ENCODE data around the gene KHDC4. TPM values are rescaled to one million over a fixed set of nuclear protein-coding genes. Genes with fewer than 3 reads are reported as not detected.

Gene KHDC4
- total and polyA plus RNA-seq, 2 of the 4 experiments (the other 2 are of a cell fraction): 28.0 to 29.9 TPM

- TF ChIP-seq CTCF (conservative IDR thresholded peaks at IDR 0.05; ENCODE audit: low read depth, low read length) (no peak), FOS (IDR thresholded peaks at IDR 0.05; ENCODE audit: low read depth, low read length) (no peak)
Observed at GRCh38 chr1:155966750-155967149, 32.5 kb upstream of the KHDC4 start (continued).

GRCh38 chr1:155966135-155966534, 31.9 kb upstream of the KHDC4 start:
- POLR2A ChIA-PET (ENCODE audit: unreplicated experiment): no interaction called here
- Histone ChIP-seq H3K14ac (replicated peaks; ENCODE audit: low read depth, low read length) (no peak overlapping the region), H3K79me1 (ENCODE audit: low read depth in 1 of 2, low read length in 2 of 2) (peaks cover 37 to 86% of the 10 kb centered on the region in 2 experiments), H3K36me3 (ENCODE audit: control insufficient read depth, insufficient read depth, low read length) (peaks cover 75% of the 10 kb centered on the region), H3K56ac (ENCODE audit: extremely low read depth, insufficient read depth, low read length) (no peak overlapping the region), H3K18ac (ENCODE audit: low read depth, low read length) (no peak overlapping the region), H4K8ac (ENCODE audit: low read depth in 2 of 2, low read length in 2 of 2) (no peak overlapping the region; a peak in 1 of 4 replicates), H3K27ac (ENCODE audit: insufficient read depth, low read length) (no peak overlapping the region), H3K4ac (ENCODE audit: low read depth, low read length) (no peak overlapping the region), H3K27me3 (ENCODE audit: control insufficient read depth, insufficient read depth, low read length) (no peaks in the 10 kb centered on the region), H2AK5ac (ENCODE audit: low read depth, low read length) (no peak overlapping the region), H2AK9ac (replicated peaks; ENCODE audit: low read depth, low read length, poor library complexity) (no peak overlapping the region), H3K4me1 (ENCODE audit: control insufficient read depth, insufficient read depth, low read length) (peaks cover 47% of the 10 kb centered on the region), H2BK5ac (ENCODE audit: low read depth, low read length, poor library complexity, severe bottlenecking) (no peak overlapping the region), H3K4me3 (ENCODE audit: insufficient read depth, low read depth, low read length) (no peak overlapping the region), H2BK15ac (ENCODE audit: low read depth, low read length) (no peak overlapping the region), H2BK20ac (ENCODE audit: low read depth, low read length) (no peak overlapping the region), H3K23ac (ENCODE audit: low read depth, low read length) (no peak overlapping the region), H2BK120ac (ENCODE audit: low read depth, low read length) (no peak overlapping the region), H4K20me1 (ENCODE audit: insufficient read depth, low read length) (peaks cover 87% of the 10 kb centered on the region), H3K4me2 (ENCODE audit: low read depth, low read length) (no peak overlapping the region), H4K91ac (ENCODE audit: insufficient read depth, low read depth, low read length) (no peak overlapping the region), H4K5ac (ENCODE audit: low read depth, low read length) (no peak overlapping the region), H3K9ac (ENCODE audit: low read depth, low read length) (no peak overlapping the region), H3K9me1 (ENCODE audit: insufficient read depth, low read length) (peaks cover 42% of the 10 kb centered on the region), H3K9me3 (ENCODE audit: control insufficient read depth, insufficient read depth, low read length) (no peaks in the 10 kb centered on the region), H2AFZ (replicated peaks; ENCODE audit: low read length, poor library complexity) (no peak overlapping the region)
- in situ Hi-C loops (cut with MboI; ENCODE audit: low sequenced_read_pairs): no loop called here
- intact Hi-C loops (cut with micrococcal nuclease): no loop called here
- ATAC-seq (ENCODE audit: low read depth) (no peak), DNase-seq (no peak)
- dilution Hi-C loops (cut with HindIII; ENCODE audit: low sequenced_read_pairs, unreplicated experiment): no loop called here
- TF ChIP-seq CEBPB (IDR thresholded peaks at IDR 0.05; ENCODE audit: low read depth, low read length) (no peak), RCOR1 (IDR thresholded peaks at IDR 0.05; ENCODE audit: insufficient replicate concordance, low read length) (no peak), RAD21 (IDR thresholded peaks at IDR 0.05; ENCODE audit: low read length) (peak; percentile 41; the same call in 1 of the 2 replicates), SMC3 (IDR thresholded peaks at IDR 0.05; ENCODE audit: low read depth, low read length) (peak; percentile 17; the same call in 1 of the 2 replicates), CTCF (conservative IDR thresholded peaks at IDR 0.05; ENCODE audit: low read depth, low read length) (peak; percentile 38)
- TF ChIP-seq, protein P1, sequence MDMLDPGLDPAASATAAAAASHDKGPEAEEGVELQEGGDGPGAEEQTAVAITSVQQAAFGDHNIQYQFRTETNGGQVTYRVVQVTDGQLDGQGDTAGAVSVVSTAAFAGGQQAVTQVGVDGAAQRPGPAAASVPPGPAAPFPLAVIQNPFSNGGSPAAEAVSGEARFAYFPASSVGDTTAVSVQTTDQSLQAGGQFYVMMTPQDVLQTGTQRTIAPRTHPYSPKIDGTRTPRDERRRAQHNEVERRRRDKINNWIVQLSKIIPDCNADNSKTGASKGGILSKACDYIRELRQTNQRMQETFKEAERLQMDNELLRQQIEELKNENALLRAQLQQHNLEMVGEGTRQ (IDR thresholded peaks at IDR 0.05; ENCODE audit: low read depth, low read length): no peak
- no TSS peak for BruUV-seq (replicated peaks)
- CTCF ChIA-PET: interaction anchor here (0.6 kb wide), 1 partner anchor 10 kb away, joined by 3 read pairs; no protein-coding TSS in a partner anchor
- WGBS, 2 experiments (ENCODE audit: extremely low coverage in 2 of 2, insufficient read length in 1 of 2): 83% methylated on average over 3 of the region's 9 CpGs; no CpG with 5 or more reads in 1 of the 2 experiments

Measured in IMR-90 (cell line).